ENCODE results near the gene E4F1.

E4F1 gene

DNA sequence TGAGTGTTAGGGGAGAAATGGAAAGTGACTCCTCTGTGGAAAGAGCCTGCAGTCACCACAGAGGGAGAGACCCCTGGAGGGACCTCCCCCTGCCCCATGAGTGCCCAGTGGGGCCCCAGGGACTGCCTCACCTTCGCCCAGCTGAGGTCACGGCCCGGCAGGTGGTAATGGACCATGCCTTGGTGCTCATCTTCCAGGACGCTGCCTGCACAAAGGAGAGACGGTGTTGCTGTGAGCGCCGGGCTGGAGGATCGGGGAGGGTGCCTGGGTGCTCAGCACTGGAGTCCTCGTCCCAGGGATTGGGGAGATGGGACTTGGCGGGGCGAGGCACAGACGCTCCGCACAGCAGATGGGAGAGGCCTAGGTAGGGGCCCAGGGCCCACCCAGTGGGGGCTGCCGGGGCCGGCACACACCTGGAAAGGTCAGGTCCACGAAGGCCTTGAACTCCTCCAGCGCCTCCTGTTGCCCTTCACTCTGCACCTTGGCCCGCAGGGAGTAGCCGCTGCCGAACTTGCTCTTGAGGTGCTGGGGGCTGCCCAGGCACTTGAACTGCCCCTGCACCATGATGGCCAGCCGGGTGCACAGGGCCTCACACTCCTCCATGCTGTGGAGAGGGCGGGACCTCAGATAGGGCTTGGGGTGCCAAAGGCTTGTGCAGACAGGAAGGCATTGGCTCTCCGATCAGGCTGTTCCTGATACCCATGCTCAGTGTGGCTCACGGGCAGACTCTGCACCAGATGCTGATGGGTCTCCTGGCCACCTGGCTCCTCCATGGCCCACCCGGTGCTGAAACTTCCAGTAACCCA is 54.3 kb downstream of the E4F1 start:
- no peak for DNase-seq

DNA sequence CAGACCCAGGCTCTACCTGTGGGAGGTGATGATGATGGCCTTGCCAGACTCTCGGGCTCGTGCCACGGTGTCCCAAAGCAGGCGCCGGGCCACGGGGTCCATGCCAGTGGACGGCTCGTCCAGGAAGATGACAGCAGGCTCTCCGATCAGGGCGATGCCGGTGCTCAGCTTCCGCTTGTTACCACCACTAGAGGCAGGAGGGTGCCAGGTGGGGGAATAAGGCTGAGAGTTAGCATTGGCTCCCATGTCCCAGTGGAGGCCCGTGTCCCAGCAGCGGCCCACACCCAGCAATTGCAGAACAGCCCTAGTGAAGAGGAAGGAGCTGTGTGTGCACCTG is 54.8 kb downstream of the E4F1 start:
- DNase-seq, result no peak

DNA sequence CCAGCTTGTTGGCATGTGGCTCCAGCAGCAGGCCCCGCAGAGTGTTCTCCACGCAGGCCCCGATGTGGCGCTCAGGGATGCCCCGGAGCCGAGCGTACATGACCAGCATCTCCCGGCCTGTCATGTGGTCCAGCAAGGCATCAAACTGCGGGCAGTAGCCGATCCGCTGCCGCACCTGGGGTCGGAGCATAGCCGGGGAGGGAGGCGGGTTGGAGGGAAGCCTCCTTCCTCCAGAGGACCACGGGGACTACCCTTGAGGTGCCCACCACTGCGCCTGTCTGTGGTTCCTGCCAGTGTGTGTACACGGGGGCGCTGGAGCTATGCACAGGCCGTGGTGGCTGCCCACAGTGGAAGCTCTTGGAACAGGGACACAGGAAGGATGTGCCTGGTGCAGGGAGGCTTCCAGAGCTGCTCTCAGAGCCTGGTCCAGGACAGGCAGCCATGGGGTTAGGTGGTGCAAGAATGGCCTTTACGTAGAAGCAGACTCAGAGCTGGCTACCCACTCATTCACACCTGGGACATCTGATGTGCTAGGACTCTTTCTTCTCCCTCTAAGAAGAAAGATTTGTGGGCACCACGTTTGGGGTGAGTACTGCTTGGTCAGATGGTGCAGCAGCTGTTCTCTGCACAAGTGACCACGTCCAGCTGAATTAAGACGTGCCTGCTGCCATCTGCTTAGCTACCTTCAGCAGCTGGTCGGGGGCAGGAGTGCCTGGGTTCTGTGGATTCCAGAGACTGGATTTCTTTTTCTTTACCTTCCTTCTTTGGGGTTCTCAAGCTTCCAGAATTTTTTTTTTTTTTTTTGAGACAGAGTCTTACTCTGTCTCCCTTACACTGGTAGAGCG is 55.8 kb downstream of the E4F1 start:
- DNase-seq, result no peak

DNA sequence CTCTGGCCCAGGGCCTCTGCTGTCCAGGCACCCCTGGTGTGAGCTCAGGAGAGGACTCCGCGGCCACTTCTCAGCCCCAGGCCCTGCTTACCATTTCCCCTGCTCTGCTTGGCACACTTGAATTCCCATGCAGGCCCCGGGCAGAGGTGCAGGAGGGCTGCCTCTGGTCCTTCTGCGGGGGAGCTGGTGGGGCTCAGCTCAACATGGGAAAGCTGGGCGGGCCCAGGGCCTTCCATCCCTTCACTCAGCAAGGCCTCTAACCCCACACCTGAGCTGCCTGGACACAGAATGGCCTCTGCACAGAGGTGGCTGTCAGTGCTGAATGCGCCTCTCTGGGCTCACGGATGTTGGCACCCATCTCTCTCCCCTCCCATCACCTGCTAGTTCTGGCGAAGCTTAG is 57.1 kb downstream of the E4F1 start:
- DNase-seq, result no peak

DNA sequence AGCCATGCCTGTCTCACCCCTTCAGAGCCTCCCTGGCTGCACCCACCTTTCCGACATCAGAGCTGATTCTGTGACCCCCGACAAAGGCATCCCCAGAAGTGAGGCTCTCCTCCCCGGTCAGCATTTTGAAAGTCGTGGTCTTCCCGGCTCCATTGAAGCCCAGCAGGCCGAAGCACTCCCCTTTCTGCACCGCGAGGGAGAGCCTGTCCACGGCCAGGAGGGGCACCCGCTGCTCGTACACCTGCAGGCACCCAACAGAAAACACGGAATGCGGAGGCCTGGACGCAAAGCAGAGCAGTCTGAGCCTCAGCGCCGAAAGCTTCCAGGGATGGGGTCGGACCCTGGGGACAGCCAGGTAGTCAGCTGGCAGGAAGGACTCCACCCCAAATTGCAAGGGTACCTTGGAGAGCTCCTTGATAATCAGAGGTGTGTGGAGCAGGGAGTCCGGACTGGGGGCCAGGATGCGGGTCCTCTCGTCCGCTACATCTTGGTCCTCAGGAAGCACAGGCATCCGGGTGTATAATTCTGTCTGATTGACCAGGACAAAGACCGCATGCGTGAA is 57.7 kb downstream of the E4F1 start:
- DNase-seq, result no peak

DNA sequence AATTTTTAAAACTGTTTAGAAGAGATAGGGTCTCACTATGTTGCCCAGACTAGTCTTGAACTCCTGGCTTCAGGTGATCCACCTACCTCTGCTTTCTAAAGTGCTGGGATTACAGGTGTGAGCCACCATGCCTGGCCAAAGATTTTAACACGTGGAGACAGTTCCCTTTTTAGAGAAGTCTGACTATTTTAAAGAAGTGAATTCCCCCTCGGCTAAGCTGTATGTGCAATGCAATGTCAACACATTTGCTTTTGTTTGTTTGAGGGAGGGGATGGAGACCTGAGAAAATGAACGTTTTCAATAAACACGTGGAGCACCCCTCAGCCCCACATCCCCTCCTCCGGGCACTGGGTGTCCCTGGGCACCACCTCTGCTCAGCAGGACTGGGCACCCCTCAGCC is 58.9 kb downstream of the E4F1 start:
- DNase-seq, result no peak

DNA sequence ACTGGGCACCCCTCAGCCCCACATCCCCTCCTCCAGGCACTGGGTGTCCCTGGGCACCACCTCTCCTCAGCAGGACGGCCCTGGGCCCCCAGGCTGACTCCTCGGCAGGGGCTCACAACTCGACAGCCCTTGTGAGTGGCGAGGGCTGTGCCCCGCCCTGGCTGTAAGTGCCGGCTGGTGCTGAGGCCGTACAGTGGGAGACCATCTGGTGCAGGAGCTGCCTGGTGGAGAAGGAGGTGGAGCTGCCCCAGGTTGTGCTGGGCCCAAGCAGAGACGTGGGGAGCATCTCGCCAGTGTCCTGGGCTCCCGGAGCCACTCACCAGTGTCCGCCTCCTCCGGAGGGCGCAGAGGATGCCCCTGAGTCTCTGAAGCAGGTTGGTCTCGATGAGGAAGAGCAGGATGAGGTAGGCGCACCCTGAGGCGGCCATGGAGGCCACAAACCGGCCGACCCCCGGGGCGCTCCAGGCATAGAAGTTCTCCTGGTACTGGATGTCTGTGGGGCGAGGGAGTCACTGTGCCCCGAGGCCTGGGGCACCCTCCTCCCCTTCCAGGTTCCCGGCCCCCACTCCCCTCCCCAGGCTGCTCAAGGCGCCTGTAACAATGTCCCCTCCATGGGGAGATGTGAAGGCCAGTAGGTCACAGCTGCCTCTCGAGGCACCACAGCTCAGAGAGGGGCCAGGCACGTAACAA is 59.6 kb downstream of the E4F1 start:
- DNase-seq, result no peak

DNA sequence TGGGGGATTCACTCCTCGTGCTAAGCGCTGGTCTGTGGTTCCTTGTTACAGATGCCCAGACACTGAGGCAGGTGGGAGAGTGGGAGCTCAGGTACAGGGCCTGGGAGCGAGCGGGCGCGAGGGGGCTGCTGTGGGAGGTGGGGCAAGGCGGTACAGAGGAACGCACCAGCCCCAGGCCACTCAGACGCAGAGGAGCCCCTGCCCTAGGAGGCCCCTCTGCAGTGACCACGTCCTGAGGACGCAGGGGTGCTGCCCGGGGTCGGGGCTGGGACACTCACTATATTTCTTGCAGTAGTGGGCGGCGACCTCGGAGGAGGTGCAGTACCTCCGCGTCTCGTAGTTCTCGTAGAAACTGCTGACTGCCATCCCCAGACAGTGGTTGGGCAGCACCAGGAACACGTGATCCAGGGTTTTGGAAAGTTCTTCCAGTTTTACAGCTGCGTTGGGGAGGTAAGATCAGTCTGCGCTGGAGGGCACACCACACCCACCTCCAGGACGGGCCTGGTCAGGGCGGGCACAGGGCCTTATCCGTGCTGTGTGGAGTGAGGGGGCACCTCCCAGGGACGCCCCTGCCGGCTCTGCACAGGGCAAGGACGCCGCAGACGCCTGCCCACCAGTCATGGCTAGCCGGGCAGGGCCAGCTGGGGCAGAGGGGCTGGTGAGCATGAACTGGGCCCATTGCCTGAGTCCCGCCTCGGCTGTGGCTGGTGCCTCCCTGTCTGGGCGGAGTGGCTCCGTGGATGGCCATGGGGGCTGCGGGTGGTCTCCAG is 60.8 kb downstream of the E4F1 start:
- no peak for DNase-seq

DNA sequence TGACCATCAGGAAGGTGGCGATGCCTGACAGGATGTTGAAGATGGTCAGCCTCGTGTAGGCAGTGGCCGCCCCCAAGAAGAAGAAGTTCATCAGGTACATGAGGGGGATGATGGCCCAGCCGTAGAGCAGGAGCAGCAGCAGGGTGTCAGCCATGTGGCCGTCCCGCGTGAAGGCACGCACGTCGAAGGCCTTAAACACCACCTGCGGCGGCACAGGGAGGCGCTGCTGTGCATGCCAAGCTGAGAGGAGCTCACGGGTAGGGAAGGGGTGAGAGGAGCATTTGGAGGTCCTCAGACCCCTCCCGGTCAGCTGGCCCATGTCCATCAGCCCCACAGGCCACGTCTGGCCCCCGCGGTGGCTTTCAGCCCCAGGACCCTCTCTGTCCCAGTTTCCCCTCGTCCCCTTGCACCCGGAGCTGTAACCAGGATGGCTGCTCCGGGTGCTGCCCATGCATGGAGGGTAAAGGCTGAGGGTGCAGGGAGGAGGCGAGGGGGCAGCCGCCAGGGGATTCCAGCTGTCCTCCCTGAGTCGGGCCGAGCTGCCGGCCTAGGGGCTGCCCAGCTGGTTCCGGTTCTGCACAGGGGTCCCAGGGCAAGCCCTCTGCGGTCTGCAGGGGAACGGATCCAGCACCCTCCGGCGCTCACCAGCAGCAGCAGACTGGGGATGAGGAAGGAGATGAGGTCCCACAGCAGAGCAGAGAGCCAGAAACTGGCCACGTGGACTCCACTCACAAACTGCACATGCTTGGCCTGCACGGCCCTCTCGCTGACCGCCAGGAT is 61.6 kb downstream of the E4F1 start:
- no peak for DNase-seq
